Smooth muscle cell (in vitro differentiated cells): Measurements from ENCODE around the gene SUN2. TPM values are rescaled to one million over a fixed set of nuclear protein-coding genes. Genes with fewer than 3 reads are reported as not detected.
A peak's percentile ranks its signal among the peaks of the same experiment; 100 is the strongest.

Source experiments
- DNase-seq: peaks from one replicate; lab custom pipeline; 2025; ENCODE audit not compliant: unreplicated experiment; lab: John Stamatoyannopoulos, UW
- H2AFZ ChIP-seq: fragments of 200-600 bp; sonication (generic); 2 replicates; pipeline ENCODE4 v1.6.0; 2016; ENCODE audit warnings: antibody characterized with exemption, low read depth, mild to moderate bottlenecking
- H3F3A ChIP-seq: fragments of 200-600 bp; sonication (generic); 2 replicates; pipeline ENCODE4 v1.6.0; 2017; ENCODE audit warnings: antibody characterized with exemption, low read depth
- H3K27ac ChIP-seq: fragments of 200-600 bp; sonication (generic); 2 replicates; pipeline ENCODE4 v1.5.1; 2016; ENCODE audit warnings: low read depth, mild to moderate bottlenecking
- H3K27me3 ChIP-seq: fragments of 200-600 bp; sonication (generic); 2 replicates; pipeline ENCODE4 v1.6.1; 2016; ENCODE audit warnings: low read depth, mild to moderate bottlenecking
- H3K36me3 ChIP-seq: fragments of 200-600 bp; sonication (generic); 2 replicates; pipeline ENCODE4 v1.5.1; 2016; ENCODE audit warnings: low read depth
- H3K4me1 ChIP-seq: fragments of 200-600 bp; sonication (generic); 2 replicates; pipeline ENCODE4 v1.5.1; 2016; ENCODE audit warnings: low read depth
- H3K4me2 ChIP-seq: fragments of 200-600 bp; sonication (generic); 2 replicates; pipeline ENCODE4 v1.6.0; 2016; ENCODE audit warnings: mild to moderate bottlenecking
- H3K4me3 ChIP-seq: fragments of 200-600 bp; sonication (generic); 2 replicates; pipeline ENCODE4 v1.5.1; 2016; ENCODE audit warnings: mild to moderate bottlenecking
- H3K79me2 ChIP-seq: fragments of 200-600 bp; sonication (generic); 2 replicates; pipeline ENCODE4 v1.6.0; 2016; ENCODE audit warnings: low read depth, mild to moderate bottlenecking
- H3K9ac ChIP-seq: fragments of 200-600 bp; sonication (generic); 2 replicates; pipeline ENCODE4 v1.6.0; 2016; ENCODE audit warnings: low read depth
- H3K9me3 ChIP-seq: fragments of 200-600 bp; sonication (generic); replicated peaks from 2 replicates; pipeline ENCODE4 v1.5.1; 2016; ENCODE audit warnings: low read depth
- H4K20me1 ChIP-seq: fragments of 200-600 bp; sonication (generic); 2 replicates; pipeline ENCODE4 v1.6.0; 2016; ENCODE audit warnings: low read depth
- CTCF ChIP-seq: fragments of 200-600 bp; sonication (generic); IDR thresholded peaks from 2 replicates; pipeline ENCODE4 v1.5.1; 2017; ENCODE audit warnings: borderline replicate concordance, mild to moderate bottlenecking, antibody characterized with exemption; ENCODE audit not compliant: insufficient read depth, poor library complexity, severe bottlenecking
- WGBS: methylation state at CpG from one replicate; pipeline ENCODE4 v1.1.7; 2016; ENCODE audit warnings: low lambda C conversion rate; 5-methylcytosine and 5-hydroxymethylcytosine counted together
- polyA plus RNA-seq: library from polyadenylated mRNA; unstranded; fragments of >200 nt; fragmentation: Nextera tagmentation; extraction: Ambion mirVana; gene quantifications from 2 replicates; pipeline ENCODE4 v1.2.1, GENCODE V29; 2016
- total RNA-seq: library from RNA; depleted of rRNA; stranded (reverse); fragments of >200 nt; gene quantifications from 2 replicates; pipeline ENCODE4 v1.2.3, GENCODE V29; 2014

The SUN2 gene
- total and polyA plus RNA-seq, 2 experiments from 2014 or later: 59.1 to 71.7 TPM

DNA sequence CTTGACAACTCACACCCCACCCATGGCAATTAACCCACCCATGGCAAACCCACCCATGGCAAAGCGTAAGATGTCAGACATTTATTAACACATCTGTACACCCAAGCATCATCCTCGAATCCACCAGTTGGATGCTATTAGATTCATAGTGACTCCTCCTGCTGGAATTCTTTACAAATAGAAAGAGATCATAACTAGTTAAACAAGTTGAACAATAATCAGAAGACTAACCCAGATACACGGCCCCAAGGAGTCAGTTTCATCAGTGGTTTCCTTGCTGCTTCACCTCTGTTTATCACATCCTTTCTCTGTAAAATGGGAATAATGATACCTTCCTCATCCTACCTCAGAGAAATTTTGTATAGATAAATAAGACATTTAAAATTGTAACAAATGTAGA, 44.9 kb downstream of the SUN2 start:
- no peak for DNase-seq
- Histone ChIP-seq H3K4me1 (peaks cover 23% of the 10 kb centered on the region), H3K79me2 (peaks cover 87% of the 10 kb centered on the region), H3F3A (peaks cover 5% of the 10 kb centered on the region), H3K4me2 (no peak overlapping the region), H3K9me3 (no peaks in the 10 kb centered on the region), H3K27me3 (no peaks in the 10 kb centered on the region), H4K20me1 (peaks cover 97% of the 10 kb centered on the region), H3K9ac (no peak overlapping the region), H3K4me3 (no peak overlapping the region), H3K36me3 (no peaks in the 10 kb centered on the region), H2AFZ (no peak overlapping the region), H3K27ac (no peak overlapping the region)
- TF ChIP-seq CTCF: no peak
- 83% methylated on average over 3 of the region's 3 CpGs for WGBS

DNA sequence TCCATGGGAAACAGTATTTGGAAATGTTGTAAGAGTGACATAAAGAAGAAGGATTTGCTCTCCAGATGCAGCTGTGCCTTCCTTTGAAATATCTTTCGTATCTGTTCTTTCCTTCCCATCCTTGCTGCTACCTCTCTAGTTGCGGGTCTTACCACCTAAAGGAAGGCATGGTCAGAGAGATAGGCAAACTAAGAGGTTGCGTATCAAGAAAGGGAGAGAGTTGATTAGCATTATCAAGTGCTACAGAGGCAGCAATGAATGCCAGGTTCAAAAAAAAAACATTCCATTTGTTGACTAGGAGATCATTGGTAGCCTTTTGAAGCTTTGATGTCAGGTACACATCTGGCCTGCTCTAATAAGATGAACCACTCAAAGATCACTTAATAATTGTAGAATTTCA, 45.4 kb downstream of the SUN2 start:
- Histone ChIP-seq H3F3A (peaks cover 5% of the 10 kb centered on the region), H3K27me3 (no peaks in the 10 kb centered on the region), H3K79me2 (peaks cover 87% of the 10 kb centered on the region), H3K36me3 (no peaks in the 10 kb centered on the region), H3K27ac (no peak overlapping the region), H3K4me2 (no peak overlapping the region), H3K4me1 (peaks cover 23% of the 10 kb centered on the region), H2AFZ (no peak overlapping the region), H3K4me3 (no peak overlapping the region), H3K9me3 (no peaks in the 10 kb centered on the region), H3K9ac (no peak overlapping the region), H4K20me1 (peaks cover 91% of the 10 kb centered on the region)
- 99% methylated on average over 3 of the region's 3 CpGs for WGBS
- no peak for DNase-seq
- no peak for TF ChIP-seq CTCF

- Histone ChIP-seq H3K4me3 (no peak overlapping the region), H3K79me2 (peaks cover 82% of the 10 kb centered on the region), H3K36me3 (no peaks in the 10 kb centered on the region), H3K9me3 (no peaks in the 10 kb centered on the region), H3K4me1 (peaks cover 28% of the 10 kb centered on the region), H3K9ac (no peak overlapping the region), H4K20me1 (peaks cover 81% of the 10 kb centered on the region), H3K27me3 (no peaks in the 10 kb centered on the region), H2AFZ (no peak overlapping the region), H3F3A (peaks cover 8% of the 10 kb centered on the region), H3K4me2 (no peak overlapping the region), H3K27ac (no peak overlapping the region)
- TF ChIP-seq CTCF: no peak
- DNase-seq: no peak
- 87% methylated on average over 3 of the region's 3 CpGs for WGBS
Observed at GRCh38 chr22:38709306-38709705, 46.5 kb downstream of the SUN2 start.

DNA sequence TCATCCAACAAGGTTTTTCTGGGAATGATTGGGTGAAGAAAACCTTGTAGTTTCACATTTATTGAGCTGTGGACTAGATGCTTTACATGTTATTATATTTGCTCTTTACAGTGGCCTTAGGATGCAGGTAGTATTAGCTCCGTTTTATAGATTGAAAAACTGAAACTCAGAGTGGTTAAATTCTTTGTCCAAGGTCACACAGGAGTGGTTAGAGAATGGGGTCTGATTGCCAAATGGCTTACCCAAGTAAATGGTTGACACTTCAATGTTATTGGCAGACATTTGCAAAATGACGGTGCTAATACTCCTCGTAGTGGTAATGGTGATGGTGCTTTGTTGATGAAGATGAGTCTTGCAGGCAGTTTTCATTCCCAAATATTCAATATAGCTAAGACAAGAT, 47.8 kb downstream of the SUN2 start:
- peaks cover 26% of the 10 kb centered on the region for H3K4me1 ChIP-seq
- no peaks in the 10 kb centered on the region for H3K36me3 ChIP-seq
- TF ChIP-seq CTCF: no peak
- H3F3A ChIP-seq: peaks cover 8% of the 10 kb centered on the region
- H3K4me2 ChIP-seq: peak overlapping the region; percentile 91
- 93% methylated on average over 3 of the region's 3 CpGs for WGBS
- H4K20me1 ChIP-seq: peaks cover 68% of the 10 kb centered on the region
- no peaks in the 10 kb centered on the region for H3K9me3 ChIP-seq
- H3K27ac ChIP-seq: no peak overlapping the region
- H2AFZ ChIP-seq: no peak overlapping the region
- peak overlapping the region; percentile 95 for H3K4me3 ChIP-seq
- no peaks in the 10 kb centered on the region for H3K27me3 ChIP-seq
- no peak overlapping the region for H3K9ac ChIP-seq
- DNase-seq: no peak
- H3K79me2 ChIP-seq: peaks cover 69% of the 10 kb centered on the region
